K562 (cell line): ENCODE data around the gene ADAMTS7. TPM values are rescaled to one million over a fixed set of nuclear protein-coding genes. Genes with fewer than 3 reads are reported as not detected.

Source experiments
- BDP1 ChIP-seq: IDR thresholded peaks from 3 replicates; pipeline ENCODE4 v1.6.1; 2011; ENCODE audit not compliant: insufficient read length, insufficient read depth
- FUS ChIP-seq: fragments of 200-400 bp; formaldehyde crosslinking; optimal IDR thresholded peaks from 2 replicates; pipeline ENCODE3; 2017; ENCODE audit warnings: low read depth, low read length
- GATAD2A ChIP-seq: fragments of 450-650 bp; IDR thresholded peaks from 2 replicates; pipeline ENCODE4 v1.6.1; 2017
- SUPT5H ChIP-seq: fragments of 450-650 bp; IDR thresholded peaks from 2 replicates; pipeline ENCODE4 v1.6.1; 2016
- ZNF24 ChIP-seq: fragments of 450-650 bp; IDR thresholded peaks from 2 replicates; pipeline ENCODE4 v1.6.1; 2016
- ZNF589 ChIP-seq: fragments of 200-800 bp; sonication (Bioruptor generic); IDR thresholded peaks from 2 replicates; pipeline ENCODE4 v1.6.1; 2016; ENCODE audit warnings: low read depth, missing genetic modification characterization, missing compliant biosample characterization
- polyA plus RNA-seq, 8 experiments: library from polyadenylated mRNA; depleted of rRNA in 4 of 8; stranded (reverse) in 5 of 8; unstranded in 3 of 8; fragments of >200 nt; fragmentation: Nextera tagmentation in 2 of 8; fragmentation: Illumina TruSeq in 1 of 8; extraction: Ambion mirVana in 2 of 8; extraction: Trizol in 1 of 8; gene quantifications; 2 replicates each; pipeline versions ENCODE4 v1.2.1 to v1.2.3, GENCODE V29; 2011 to 2014; ENCODE audit warnings: inconsistent platforms in 1 of 8, missing spikeins in 1 of 8
- total RNA-seq, 7 experiments: library from RNA; depleted of rRNA in 6 of 7; stranded (reverse); fragments of >200 nt in 6 of 7; fragmentation: Illumina TruSeq in 2 of 7; extraction: Trizol in 2 of 7; gene quantifications; 2 replicates each; pipeline versions ENCODE4 v1.2.1 to v1.2.3, GENCODE V29; 2011 to 2021; ENCODE audit warnings: low replicate concordance in 1 of 7
- TF ChIP-seq, protein P1 (sequence below), 2 experiments: fragments of 450-650 bp; formaldehyde crosslinking in 1 of 2; IDR thresholded peaks; 2 replicates each; pipeline versions ENCODE4 v1.4.0 to v1.6.1; 2014 to 2020; ENCODE audit warnings: mild to moderate bottlenecking in 2 of 2, borderline replicate concordance in 1 of 2, low read depth in 1 of 2
- TF ChIP-seq, protein P2 (sequence below): IDR thresholded peaks from 2 replicates; pipeline ENCODE4 v1.6.1; 2014; ENCODE audit warnings: antibody characterized with exemption
- TF ChIP-seq, protein P3 (sequence below): fragments of 450-650 bp; formaldehyde crosslinking; IDR thresholded peaks from 2 replicates; pipeline ENCODE4 v1.4.0; 2020; ENCODE audit warnings: mild to moderate bottlenecking, moderate library complexity
- TF ChIP-seq, protein P4 (sequence below): fragments of 450-650 bp; IDR thresholded peaks from 2 replicates; pipeline ENCODE4 v1.6.1; 2017; ENCODE audit warnings: antibody characterized with exemption, mild to moderate bottlenecking

Gene ADAMTS7
- total and polyA plus RNA-seq, 9 of the 15 experiments (the other 6 are each of a cell fraction or from before 2014, with no cell fraction given), result 0.05 to 0.07 TPM; not detected in 7

DNA sequence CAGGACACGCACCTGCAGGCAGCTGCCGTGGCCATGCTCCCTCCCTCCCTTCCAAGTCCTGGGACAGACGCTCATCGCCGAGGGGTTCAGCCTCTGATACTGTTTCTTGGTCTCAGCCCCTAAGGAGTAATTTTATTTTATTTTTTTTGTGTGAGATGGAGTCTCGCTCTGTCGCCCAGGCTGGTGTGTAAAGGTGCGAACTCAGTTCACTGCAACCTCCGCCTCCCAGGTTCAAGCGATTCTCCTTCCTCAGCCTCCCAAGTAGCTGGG lies 53.7 kb downstream of the ADAMTS7 start (continued):
- TF ChIP-seq, protein P1, sequence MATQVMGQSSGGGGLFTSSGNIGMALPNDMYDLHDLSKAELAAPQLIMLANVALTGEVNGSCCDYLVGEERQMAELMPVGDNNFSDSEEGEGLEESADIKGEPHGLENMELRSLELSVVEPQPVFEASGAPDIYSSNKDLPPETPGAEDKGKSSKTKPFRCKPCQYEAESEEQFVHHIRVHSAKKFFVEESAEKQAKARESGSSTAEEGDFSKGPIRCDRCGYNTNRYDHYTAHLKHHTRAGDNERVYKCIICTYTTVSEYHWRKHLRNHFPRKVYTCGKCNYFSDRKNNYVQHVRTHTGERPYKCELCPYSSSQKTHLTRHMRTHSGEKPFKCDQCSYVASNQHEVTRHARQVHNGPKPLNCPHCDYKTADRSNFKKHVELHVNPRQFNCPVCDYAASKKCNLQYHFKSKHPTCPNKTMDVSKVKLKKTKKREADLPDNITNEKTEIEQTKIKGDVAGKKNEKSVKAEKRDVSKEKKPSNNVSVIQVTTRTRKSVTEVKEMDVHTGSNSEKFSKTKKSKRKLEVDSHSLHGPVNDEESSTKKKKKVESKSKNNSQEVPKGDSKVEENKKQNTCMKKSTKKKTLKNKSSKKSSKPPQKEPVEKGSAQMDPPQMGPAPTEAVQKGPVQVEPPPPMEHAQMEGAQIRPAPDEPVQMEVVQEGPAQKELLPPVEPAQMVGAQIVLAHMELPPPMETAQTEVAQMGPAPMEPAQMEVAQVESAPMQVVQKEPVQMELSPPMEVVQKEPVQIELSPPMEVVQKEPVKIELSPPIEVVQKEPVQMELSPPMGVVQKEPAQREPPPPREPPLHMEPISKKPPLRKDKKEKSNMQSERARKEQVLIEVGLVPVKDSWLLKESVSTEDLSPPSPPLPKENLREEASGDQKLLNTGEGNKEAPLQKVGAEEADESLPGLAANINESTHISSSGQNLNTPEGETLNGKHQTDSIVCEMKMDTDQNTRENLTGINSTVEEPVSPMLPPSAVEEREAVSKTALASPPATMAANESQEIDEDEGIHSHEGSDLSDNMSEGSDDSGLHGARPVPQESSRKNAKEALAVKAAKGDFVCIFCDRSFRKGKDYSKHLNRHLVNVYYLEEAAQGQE (IDR thresholded peaks at IDR 0.05; ENCODE audit: borderline replicate concordance), result no peak
- TF ChIP-seq, protein P1 (CRISPR knock-in tag; IDR thresholded peaks at IDR 0.05; ENCODE audit: low read depth), result no peak
- TF ChIP-seq, protein P2, sequence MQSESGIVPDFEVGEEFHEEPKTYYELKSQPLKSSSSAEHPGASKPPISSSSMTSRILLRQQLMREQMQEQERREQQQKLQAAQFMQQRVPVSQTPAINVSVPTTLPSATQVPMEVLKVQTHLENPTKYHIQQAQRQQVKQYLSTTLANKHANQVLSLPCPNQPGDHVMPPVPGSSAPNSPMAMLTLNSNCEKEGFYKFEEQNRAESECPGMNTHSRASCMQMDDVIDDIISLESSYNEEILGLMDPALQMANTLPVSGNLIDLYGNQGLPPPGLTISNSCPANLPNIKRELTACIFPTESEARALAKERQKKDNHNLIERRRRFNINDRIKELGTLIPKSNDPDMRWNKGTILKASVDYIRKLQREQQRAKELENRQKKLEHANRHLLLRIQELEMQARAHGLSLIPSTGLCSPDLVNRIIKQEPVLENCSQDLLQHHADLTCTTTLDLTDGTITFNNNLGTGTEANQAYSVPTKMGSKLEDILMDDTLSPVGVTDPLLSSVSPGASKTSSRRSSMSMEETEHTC, result no peak
- TF ChIP-seq SUPT5H, result no peak
- TF ChIP-seq, protein P3, sequence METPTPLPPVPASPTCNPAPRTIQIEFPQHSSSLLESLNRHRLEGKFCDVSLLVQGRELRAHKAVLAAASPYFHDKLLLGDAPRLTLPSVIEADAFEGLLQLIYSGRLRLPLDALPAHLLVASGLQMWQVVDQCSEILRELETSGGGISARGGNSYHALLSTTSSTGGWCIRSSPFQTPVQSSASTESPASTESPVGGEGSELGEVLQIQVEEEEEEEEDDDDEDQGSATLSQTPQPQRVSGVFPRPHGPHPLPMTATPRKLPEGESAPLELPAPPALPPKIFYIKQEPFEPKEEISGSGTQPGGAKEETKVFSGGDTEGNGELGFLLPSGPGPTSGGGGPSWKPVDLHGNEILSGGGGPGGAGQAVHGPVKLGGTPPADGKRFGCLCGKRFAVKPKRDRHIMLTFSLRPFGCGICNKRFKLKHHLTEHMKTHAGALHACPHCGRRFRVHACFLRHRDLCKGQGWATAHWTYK (CRISPR knock-in tag), result no peak
- TF ChIP-seq BDP1, result no peak
- no peak for TF ChIP-seq ZNF589 (CRISPR knock-in tag)
- no peak for TF ChIP-seq GATAD2A
- TF ChIP-seq, protein P4, sequence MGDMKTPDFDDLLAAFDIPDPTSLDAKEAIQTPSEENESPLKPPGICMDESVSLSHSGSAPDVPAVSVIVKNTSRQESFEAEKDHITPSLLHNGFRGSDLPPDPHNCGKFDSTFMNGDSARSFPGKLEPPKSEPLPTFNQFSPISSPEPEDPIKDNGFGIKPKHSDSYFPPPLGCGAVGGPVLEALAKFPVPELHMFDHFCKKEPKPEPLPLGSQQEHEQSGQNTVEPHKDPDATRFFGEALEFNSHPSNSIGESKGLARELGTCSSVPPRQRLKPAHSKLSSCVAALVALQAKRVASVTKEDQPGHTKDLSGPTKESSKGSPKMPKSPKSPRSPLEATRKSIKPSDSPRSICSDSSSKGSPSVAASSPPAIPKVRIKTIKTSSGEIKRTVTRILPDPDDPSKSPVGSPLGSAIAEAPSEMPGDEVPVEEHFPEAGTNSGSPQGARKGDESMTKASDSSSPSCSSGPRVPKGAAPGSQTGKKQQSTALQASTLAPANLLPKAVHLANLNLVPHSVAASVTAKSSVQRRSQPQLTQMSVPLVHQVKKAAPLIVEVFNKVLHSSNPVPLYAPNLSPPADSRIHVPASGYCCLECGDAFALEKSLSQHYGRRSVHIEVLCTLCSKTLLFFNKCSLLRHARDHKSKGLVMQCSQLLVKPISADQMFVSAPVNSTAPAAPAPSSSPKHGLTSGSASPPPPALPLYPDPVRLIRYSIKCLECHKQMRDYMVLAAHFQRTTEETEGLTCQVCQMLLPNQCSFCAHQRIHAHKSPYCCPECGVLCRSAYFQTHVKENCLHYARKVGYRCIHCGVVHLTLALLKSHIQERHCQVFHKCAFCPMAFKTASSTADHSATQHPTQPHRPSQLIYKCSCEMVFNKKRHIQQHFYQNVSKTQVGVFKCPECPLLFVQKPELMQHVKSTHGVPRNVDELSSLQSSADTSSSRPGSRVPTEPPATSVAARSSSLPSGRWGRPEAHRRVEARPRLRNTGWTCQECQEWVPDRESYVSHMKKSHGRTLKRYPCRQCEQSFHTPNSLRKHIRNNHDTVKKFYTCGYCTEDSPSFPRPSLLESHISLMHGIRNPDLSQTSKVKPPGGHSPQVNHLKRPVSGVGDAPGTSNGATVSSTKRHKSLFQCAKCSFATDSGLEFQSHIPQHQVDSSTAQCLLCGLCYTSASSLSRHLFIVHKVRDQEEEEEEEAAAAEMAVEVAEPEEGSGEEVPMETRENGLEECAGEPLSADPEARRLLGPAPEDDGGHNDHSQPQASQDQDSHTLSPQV, result no peak
- no peak for TF ChIP-seq ZNF24
- no peak for TF ChIP-seq FUS
